ENCODE results near the gene MEI4. TPM values are rescaled to one million over a fixed set of nuclear protein-coding genes. Genes with fewer than 3 reads are reported as not detected.
"Not testable (repeated sequence)": the region's sequence is repeated elsewhere in the genome, so short reads cannot be mapped to it uniquely, and the experiment has no call there.

Gene MEI4
- total RNA-seq, 4 donors from 2014 or later, result 0.41 TPM; not detected in 3

DNA sequence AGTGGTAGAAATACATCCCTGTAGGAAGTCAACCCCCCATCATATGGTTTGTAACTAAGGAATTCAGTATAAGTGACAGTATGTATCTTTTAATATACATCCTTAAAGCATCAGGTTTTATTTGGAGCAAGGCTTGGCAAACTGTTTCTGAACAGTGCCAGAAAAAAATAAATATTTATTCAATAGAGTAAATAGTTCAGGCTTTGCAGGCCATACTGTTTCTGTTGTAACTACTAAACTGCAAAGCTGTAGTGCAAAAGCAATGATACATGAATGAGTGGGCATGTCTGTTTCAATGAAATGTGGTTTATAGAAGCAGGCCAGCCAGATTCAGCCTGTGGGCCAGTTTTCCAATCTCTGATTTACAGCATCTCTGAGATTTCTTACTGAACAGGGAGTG, 977 bp downstream of the MEI4 start:
- H3K4me1 ChIP-seq, result no peaks in the 10 kb centered on the region
- no peak overlapping the region for H3K27ac ChIP-seq
- no peak overlapping the region for H3K4me3 ChIP-seq
- no peaks in the 10 kb centered on the region for H3K27me3 ChIP-seq
- TF ChIP-seq POLR2A (IDR thresholded peaks at IDR 0.05) (no peak), CTCF (IDR thresholded peaks at IDR 0.05) (no peak)
- no peaks in the 10 kb centered on the region for H3K36me3 ChIP-seq
- H3K9me3 ChIP-seq, result no peaks in the 10 kb centered on the region
- intact Hi-C loops (cut with DNase I; ENCODE audit: low total_unique reads), result no loop called here
- DNase-seq, result no peak

DNA sequence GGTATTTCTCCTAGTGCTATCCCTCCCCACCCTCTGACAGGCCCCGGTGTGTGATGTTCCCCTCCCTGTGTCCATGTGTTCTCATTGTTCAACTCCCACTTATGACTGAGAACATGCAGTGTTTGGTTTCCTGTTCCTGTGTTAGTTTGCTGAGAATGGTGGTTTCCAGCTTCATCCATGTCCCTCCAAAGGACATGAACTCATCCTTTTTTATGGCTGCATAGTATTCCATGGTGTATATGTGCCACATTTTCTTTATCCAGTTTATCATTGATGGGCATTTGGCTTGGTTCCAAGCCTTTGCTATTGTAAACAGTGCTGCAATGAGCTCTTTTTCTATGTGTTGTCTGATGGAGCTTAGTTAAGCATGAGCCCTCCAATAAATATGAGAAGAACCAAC, 2.2 kb downstream of the MEI4 start:
- intact Hi-C loops (cut with DNase I; ENCODE audit: low total_unique reads); H3K36me3 ChIP-seq; DNase-seq; H3K4me3 ChIP-seq; H3K27ac ChIP-seq; H3K4me1 ChIP-seq; H3K9me3 ChIP-seq; H3K27me3 ChIP-seq: not testable (repeated sequence)

GRCh38 chr6:77656999-77657764, 4.3 kb downstream of the MEI4 start:
- intact Hi-C loops (cut with DNase I; ENCODE audit: low total_unique reads), result no loop called here
- no peak for TF ChIP-seq CTCF (IDR thresholded peaks at IDR 0.05)
- no peak for TF ChIP-seq POLR2A (IDR thresholded peaks at IDR 0.05)

GRCh38 chr6:77666340-77666739, 13.5 kb downstream of the MEI4 start:
- TF ChIP-seq POLR2A (IDR thresholded peaks at IDR 0.05), result no peak
- no peak for TF ChIP-seq CTCF (IDR thresholded peaks at IDR 0.05)
- Histone ChIP-seq H3K9me3 (no peaks in the 10 kb centered on the region), H3K27me3 (no peaks in the 10 kb centered on the region), H3K4me3 (no peak overlapping the region), H3K4me1 (no peaks in the 10 kb centered on the region), H3K27ac (no peak overlapping the region), H3K36me3 (no peaks in the 10 kb centered on the region)
- intact Hi-C loops (cut with DNase I; ENCODE audit: low total_unique reads), result no loop called here
- no peak for DNase-seq

More at GRCh38 chr6:77656999-77657764, 4.3 kb downstream of the MEI4 start:
- Histone ChIP-seq H3K27ac (no peak overlapping the region), H3K4me1 (no peaks in the 10 kb centered on the region), H3K27me3 (no peaks in the 10 kb centered on the region), H3K4me3 (no peak overlapping the region), H3K36me3 (no peaks in the 10 kb centered on the region), H3K9me3 (no peaks in the 10 kb centered on the region)
- no peak for DNase-seq

DNA sequence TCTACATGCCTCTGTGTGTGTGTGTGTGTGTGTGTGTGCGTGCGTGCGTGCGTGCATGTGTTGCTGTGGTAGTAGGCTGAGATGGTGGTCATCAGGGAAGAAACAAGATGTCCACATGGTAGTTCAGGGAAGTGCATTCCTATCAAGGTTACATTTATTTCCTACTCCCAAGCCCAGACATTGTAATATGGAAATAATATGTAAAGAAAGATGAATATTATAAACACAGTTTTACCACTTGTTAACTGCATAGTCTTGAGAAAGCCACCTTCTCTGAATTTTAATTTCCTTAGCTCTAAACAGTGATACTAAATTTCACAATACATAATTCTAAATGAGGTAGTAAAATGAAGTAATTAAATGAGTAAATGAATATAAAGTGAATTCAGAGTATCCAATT, 14.0 kb downstream of the MEI4 start:
- H3K4me1 ChIP-seq, result no peaks in the 10 kb centered on the region
- intact Hi-C loops (cut with DNase I; ENCODE audit: low total_unique reads), result no loop called here
- no peaks in the 10 kb centered on the region for H3K9me3 ChIP-seq
- no peak for DNase-seq
- no peaks in the 10 kb centered on the region for H3K36me3 ChIP-seq
- no peak for TF ChIP-seq CTCF (IDR thresholded peaks at IDR 0.05)
- no peak overlapping the region for H3K4me3 ChIP-seq
- H3K27ac ChIP-seq, result no peak overlapping the region
- H3K27me3 ChIP-seq, result no peaks in the 10 kb centered on the region

- TF ChIP-seq POLR2A (IDR thresholded peaks at IDR 0.05) (no peak), CTCF (IDR thresholded peaks at IDR 0.05) (no peak)
- intact Hi-C loops (cut with DNase I; ENCODE audit: low total_unique reads), result no loop called here
- Histone ChIP-seq H3K36me3 (no peaks in the 10 kb centered on the region), H3K27ac (no peak overlapping the region), H3K4me3 (no peak overlapping the region), H3K4me1 (no peaks in the 10 kb centered on the region), H3K9me3 (no peaks in the 10 kb centered on the region), H3K27me3 (no peaks in the 10 kb centered on the region)
- DNase-seq, result no peak
Observed at GRCh38 chr6:77669913-77670312, 17.1 kb downstream of the MEI4 start.
